SK-N-SH treated with all-trans-retinoic acid at 6 μM for 48 hours (cell line): ENCODE data around the gene DRC7.
A peak's percentile ranks its signal among the peaks of the same experiment; 100 is the strongest.

Experiments
- ATAC-seq: fragments of 200-7000 bp; cut with Tn5 transposase; 3 replicates; pipeline ENCODE4 v1.9.1; 2020; ENCODE audit warnings: mild to moderate bottlenecking, moderate library complexity
- ARNTL ChIP-seq: fragments of 450-650 bp; formaldehyde crosslinking; IDR thresholded peaks from 2 replicates; pipeline ENCODE4 v1.5.0; 2020; ENCODE audit warnings: low read depth, mild to moderate bottlenecking, moderate library complexity, borderline replicate concordance
- BACH2 ChIP-seq: fragments of 250-450 bp; sonication (Bioruptor Pico); IDR thresholded peaks from 2 replicates; pipeline ENCODE4 v1.9.0; 2021; ENCODE audit warnings: mild to moderate bottlenecking, borderline replicate concordance
- CSDC2 ChIP-seq: fragments of 250-450 bp; sonication (Bioruptor Pico); IDR thresholded peaks from 2 replicates; pipeline ENCODE4 v1.5.0; 2020; ENCODE audit warnings: mild to moderate bottlenecking, moderate library complexity
- ESRRG ChIP-seq: fragments of 250-450 bp; sonication (Bioruptor Pico); IDR thresholded peaks from 2 replicates; pipeline ENCODE4 v1.6.1; 2021; ENCODE audit warnings: mild to moderate bottlenecking
- GLIS3 ChIP-seq: fragments of 250-450 bp; sonication (Bioruptor Pico); IDR thresholded peaks from 2 replicates; pipeline ENCODE4 v1.5.0; 2020; ENCODE audit warnings: mild to moderate bottlenecking, moderate library complexity
- ISL1 ChIP-seq: fragments of 250-450 bp; sonication (Bioruptor Pico); IDR thresholded peaks from 2 replicates; pipeline ENCODE4 v2.1.2; 2022; ENCODE audit warnings: mild to moderate bottlenecking, moderate library complexity
- OSR1 ChIP-seq: fragments of 250-450 bp; sonication (Bioruptor Pico); IDR thresholded peaks from 2 replicates; pipeline ENCODE4 v1.8.0; 2022; ENCODE audit warnings: moderate library complexity, mild to moderate bottlenecking, inconsistent platforms
- PPARA ChIP-seq: fragments of 250-450 bp; sonication (Bioruptor Pico); IDR thresholded peaks from 2 replicates; pipeline ENCODE4 v1.5.0; 2020; ENCODE audit warnings: mild to moderate bottlenecking, borderline replicate concordance
- RARB ChIP-seq: fragments of 250-450 bp; sonication (Bioruptor Pico); IDR thresholded peaks from 2 replicates; pipeline ENCODE4 v1.8.0; 2021; ENCODE audit warnings: mild to moderate bottlenecking, moderate library complexity
- SNAI2 ChIP-seq: fragments of 250-450 bp; sonication (Bioruptor Pico); IDR thresholded peaks from 2 replicates; pipeline ENCODE4 v1.5.0; 2020; ENCODE audit warnings: mild to moderate bottlenecking, moderate library complexity
- TCF4 ChIP-seq: fragments of 250-450 bp; sonication (Bioruptor Pico); IDR thresholded peaks from 2 replicates; pipeline ENCODE4 v1.8.0; 2021; ENCODE audit warnings: mild to moderate bottlenecking, moderate library complexity, borderline replicate concordance
- TOX ChIP-seq: fragments of 250-450 bp; sonication (Bioruptor Pico); IDR thresholded peaks from 2 replicates; pipeline ENCODE4 v1.8.0; 2021; ENCODE audit warnings: mild to moderate bottlenecking, moderate library complexity, borderline replicate concordance
- ZC3H10 ChIP-seq: fragments of 250-450 bp; sonication (Bioruptor Pico); IDR thresholded peaks from 2 replicates; pipeline ENCODE4 v1.5.1; 2021; ENCODE audit warnings: mild to moderate bottlenecking, moderate library complexity
- ZFP3 ChIP-seq: fragments of 250-450 bp; sonication (Bioruptor Pico); IDR thresholded peaks from 2 replicates; pipeline ENCODE4 v1.5.0; 2020; ENCODE audit warnings: mild to moderate bottlenecking, moderate library complexity
- ZFP30 ChIP-seq: fragments of 450-650 bp; formaldehyde crosslinking; IDR thresholded peaks from 2 replicates; pipeline ENCODE4 v1.5.0; 2022; ENCODE audit warnings: mild to moderate bottlenecking, moderate library complexity
- ZNF565 ChIP-seq: fragments of 450-650 bp; formaldehyde crosslinking; conservative IDR thresholded peaks from 2 replicates; pipeline ENCODE4 v1.5.0; 2020; ENCODE audit warnings: low read depth, mild to moderate bottlenecking, moderate library complexity
- ZNF70 ChIP-seq: fragments of 450-650 bp; formaldehyde crosslinking; IDR thresholded peaks from 2 replicates; pipeline ENCODE4 v1.5.0; 2020; ENCODE audit warnings: mild to moderate bottlenecking, moderate library complexity
- ZNF8 ChIP-seq: fragments of 450-650 bp; formaldehyde crosslinking; IDR thresholded peaks from 2 replicates; pipeline ENCODE4 v1.5.0; 2020; ENCODE audit warnings: mild to moderate bottlenecking, moderate library complexity
- TF ChIP-seq, protein P1 (sequence below): fragments of 250-450 bp; sonication (Bioruptor Pico); IDR thresholded peaks from 2 replicates; pipeline ENCODE4 v1.5.1; 2020; ENCODE audit warnings: low read depth, mild to moderate bottlenecking, moderate library complexity
- TF ChIP-seq, protein P2 (sequence below): fragments of 250-450 bp; sonication (Bioruptor Pico); IDR thresholded peaks from 2 replicates; pipeline ENCODE4 v1.8.0; 2021; ENCODE audit warnings: low read depth, mild to moderate bottlenecking, moderate library complexity, borderline replicate concordance
- TF ChIP-seq, protein P3 (sequence below): fragments of 250-450 bp; sonication (Bioruptor Pico); IDR thresholded peaks from 2 replicates; pipeline ENCODE4 v1.5.1; 2021; ENCODE audit warnings: mild to moderate bottlenecking, moderate library complexity
- TF ChIP-seq, protein P4 (sequence below): fragments of 250-450 bp; sonication (Bioruptor Pico); IDR thresholded peaks from 2 replicates; pipeline ENCODE4 v1.8.0; 2020; ENCODE audit warnings: mild to moderate bottlenecking, moderate library complexity, borderline replicate concordance
- TF ChIP-seq, protein P5 (sequence below): fragments of 250-450 bp; sonication (Bioruptor Pico); IDR thresholded peaks from 2 replicates; pipeline ENCODE4 v1.5.0; 2020; ENCODE audit warnings: mild to moderate bottlenecking, moderate library complexity

DRC7 gene

DNA sequence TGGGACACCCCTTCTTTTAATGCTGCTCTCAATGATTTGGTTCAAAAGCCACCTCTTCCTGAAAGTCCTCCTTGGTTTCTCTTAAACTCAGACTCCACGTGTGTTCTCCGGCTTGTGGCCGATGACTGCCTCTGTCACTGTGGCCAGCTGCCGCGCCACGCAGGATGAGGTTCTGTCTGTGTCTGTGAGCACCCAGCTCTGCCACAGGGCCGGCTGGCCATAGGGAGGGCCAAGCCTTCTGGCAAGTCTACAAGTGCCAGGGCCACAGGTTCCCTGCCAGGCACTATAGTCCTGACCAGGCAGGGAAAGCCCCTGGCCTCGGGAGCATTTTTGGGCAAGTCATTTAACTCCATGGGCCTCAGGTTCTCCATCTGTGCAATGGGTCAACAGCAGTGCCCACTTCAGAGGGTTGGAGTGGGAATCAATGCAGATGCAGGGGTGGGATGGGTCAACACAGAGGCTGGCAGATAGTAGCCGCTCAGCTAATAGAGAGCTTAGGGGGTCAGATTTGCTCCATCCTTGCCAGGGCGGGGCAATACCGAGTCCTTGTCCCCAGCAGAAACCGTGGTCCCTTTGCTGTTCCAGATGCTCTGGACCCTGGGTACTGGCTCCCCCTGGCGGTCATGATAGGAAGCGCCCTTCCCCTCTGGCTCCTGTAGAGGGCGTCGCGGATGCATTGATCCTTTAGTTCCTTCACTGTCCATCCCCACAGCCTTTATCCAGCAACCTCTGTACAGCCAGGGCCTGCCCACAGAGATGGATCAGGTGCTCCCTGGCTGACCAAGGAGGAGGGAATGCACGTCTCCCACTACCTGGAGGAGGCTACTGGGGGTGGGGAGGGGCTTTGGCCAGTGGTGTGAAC, 45.8 kb upstream of the DRC7 start:
- peak; percentile 85 for ATAC-seq
- TF ChIP-seq ZFP3 (CRISPR knock-in tag) (no peak), ISL1 (no peak), TCF4 (CRISPR knock-in tag) (no peak), TOX (CRISPR knock-in tag) (no peak), ZNF70 (no peak), SNAI2 (CRISPR knock-in tag) (no peak), PPARA (no peak), ZNF565 (no peak), RARB (CRISPR knock-in tag) (no peak), CSDC2 (CRISPR knock-in tag) (no peak), BACH2 (CRISPR knock-in tag) (no peak), ESRRG (CRISPR knock-in tag) (no peak), ZNF8 (CRISPR knock-in tag) (no peak), ARNTL (CRISPR knock-in tag) (no peak)
- TF ChIP-seq, protein P1, sequence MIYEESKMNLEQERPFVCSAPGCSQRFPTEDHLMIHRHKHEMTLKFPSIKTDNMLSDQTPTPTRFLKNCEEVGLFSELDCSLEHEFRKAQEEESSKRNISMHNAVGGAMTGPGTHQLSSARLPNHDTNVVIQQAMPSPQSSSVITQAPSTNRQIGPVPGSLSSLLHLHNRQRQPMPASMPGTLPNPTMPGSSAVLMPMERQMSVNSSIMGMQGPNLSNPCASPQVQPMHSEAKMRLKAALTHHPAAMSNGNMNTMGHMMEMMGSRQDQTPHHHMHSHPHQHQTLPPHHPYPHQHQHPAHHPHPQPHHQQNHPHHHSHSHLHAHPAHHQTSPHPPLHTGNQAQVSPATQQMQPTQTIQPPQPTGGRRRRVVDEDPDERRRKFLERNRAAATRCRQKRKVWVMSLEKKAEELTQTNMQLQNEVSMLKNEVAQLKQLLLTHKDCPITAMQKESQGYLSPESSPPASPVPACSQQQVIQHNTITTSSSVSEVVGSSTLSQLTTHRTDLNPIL (CRISPR knock-in tag), result no peak
- TF ChIP-seq, protein P2, sequence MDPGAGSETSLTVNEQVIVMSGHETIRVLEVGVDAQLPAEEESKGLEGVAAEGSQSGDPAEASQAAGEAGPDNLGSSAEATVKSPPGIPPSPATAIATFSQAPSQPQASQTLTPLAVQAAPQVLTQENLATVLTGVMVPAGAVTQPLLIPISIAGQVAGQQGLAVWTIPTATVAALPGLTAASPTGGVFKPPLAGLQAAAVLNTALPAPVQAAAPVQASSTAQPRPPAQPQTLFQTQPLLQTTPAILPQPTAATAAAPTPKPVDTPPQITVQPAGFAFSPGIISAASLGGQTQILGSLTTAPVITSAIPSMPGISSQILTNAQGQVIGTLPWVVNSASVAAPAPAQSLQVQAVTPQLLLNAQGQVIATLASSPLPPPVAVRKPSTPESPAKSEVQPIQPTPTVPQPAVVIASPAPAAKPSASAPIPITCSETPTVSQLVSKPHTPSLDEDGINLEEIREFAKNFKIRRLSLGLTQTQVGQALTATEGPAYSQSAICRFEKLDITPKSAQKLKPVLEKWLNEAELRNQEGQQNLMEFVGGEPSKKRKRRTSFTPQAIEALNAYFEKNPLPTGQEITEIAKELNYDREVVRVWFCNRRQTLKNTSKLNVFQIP (CRISPR knock-in tag), result no peak
- TF ChIP-seq, protein P3, sequence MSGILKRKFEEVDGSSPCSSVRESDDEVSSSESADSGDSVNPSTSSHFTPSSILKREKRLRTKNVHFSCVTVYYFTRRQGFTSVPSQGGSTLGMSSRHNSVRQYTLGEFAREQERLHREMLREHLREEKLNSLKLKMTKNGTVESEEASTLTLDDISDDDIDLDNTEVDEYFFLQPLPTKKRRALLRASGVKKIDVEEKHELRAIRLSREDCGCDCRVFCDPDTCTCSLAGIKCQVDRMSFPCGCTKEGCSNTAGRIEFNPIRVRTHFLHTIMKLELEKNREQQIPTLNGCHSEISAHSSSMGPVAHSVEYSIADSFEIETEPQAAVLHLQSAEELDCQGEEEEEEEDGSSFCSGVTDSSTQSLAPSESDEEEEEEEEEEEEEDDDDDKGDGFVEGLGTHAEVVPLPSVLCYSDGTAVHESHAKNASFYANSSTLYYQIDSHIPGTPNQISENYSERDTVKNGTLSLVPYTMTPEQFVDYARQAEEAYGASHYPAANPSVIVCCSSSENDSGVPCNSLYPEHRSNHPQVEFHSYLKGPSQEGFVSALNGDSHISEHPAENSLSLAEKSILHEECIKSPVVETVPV (CRISPR knock-in tag), result no peak
- TF ChIP-seq, protein P4, sequence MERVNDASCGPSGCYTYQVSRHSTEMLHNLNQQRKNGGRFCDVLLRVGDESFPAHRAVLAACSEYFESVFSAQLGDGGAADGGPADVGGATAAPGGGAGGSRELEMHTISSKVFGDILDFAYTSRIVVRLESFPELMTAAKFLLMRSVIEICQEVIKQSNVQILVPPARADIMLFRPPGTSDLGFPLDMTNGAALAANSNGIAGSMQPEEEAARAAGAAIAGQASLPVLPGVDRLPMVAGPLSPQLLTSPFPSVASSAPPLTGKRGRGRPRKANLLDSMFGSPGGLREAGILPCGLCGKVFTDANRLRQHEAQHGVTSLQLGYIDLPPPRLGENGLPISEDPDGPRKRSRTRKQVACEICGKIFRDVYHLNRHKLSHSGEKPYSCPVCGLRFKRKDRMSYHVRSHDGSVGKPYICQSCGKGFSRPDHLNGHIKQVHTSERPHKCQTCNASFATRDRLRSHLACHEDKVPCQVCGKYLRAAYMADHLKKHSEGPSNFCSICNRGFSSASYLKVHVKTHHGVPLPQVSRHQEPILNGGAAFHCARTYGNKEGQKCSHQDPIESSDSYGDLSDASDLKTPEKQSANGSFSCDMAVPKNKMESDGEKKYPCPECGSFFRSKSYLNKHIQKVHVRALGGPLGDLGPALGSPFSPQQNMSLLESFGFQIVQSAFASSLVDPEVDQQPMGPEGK (CRISPR knock-in tag), result no peak
- TF ChIP-seq, protein P5, sequence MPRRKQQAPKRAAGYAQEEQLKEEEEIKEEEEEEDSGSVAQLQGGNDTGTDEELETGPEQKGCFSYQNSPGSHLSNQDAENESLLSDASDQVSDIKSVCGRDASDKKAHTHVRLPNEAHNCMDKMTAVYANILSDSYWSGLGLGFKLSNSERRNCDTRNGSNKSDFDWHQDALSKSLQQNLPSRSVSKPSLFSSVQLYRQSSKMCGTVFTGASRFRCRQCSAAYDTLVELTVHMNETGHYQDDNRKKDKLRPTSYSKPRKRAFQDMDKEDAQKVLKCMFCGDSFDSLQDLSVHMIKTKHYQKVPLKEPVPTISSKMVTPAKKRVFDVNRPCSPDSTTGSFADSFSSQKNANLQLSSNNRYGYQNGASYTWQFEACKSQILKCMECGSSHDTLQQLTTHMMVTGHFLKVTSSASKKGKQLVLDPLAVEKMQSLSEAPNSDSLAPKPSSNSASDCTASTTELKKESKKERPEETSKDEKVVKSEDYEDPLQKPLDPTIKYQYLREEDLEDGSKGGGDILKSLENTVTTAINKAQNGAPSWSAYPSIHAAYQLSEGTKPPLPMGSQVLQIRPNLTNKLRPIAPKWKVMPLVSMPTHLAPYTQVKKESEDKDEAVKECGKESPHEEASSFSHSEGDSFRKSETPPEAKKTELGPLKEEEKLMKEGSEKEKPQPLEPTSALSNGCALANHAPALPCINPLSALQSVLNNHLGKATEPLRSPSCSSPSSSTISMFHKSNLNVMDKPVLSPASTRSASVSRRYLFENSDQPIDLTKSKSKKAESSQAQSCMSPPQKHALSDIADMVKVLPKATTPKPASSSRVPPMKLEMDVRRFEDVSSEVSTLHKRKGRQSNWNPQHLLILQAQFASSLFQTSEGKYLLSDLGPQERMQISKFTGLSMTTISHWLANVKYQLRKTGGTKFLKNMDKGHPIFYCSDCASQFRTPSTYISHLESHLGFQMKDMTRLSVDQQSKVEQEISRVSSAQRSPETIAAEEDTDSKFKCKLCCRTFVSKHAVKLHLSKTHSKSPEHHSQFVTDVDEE (CRISPR knock-in tag), result no peak

DNA sequence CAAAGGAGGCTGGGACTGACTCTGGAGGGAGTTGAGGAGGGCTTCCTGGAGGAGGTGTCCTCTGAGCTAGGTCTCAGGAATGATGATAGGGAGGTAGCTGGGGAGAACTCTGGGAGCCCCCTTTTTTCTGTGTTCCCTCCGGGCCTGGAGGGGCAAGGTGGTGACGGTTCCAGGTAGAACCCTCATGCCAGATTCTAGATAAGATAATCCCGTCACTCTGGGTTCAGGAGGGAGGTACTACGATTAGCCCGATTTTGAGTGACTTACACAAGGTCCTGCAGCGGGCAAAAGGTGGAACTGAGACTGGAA, 45.2 kb upstream of the DRC7 start:
- no peak for ATAC-seq
- TF ChIP-seq OSR1 (CRISPR knock-in tag) (no peak), PPARA (no peak), ZC3H10 (CRISPR knock-in tag) (no peak), ZFP30 (no peak), SNAI2 (CRISPR knock-in tag) (no peak), ARNTL (CRISPR knock-in tag) (no peak), ZNF565 (no peak), ZNF70 (no peak), ZFP3 (CRISPR knock-in tag) (no peak), ZNF8 (CRISPR knock-in tag) (no peak), GLIS3 (no peak), BACH2 (CRISPR knock-in tag) (no peak), TCF4 (CRISPR knock-in tag) (no peak), ESRRG (CRISPR knock-in tag) (no peak), RARB (CRISPR knock-in tag) (no peak)
- TF ChIP-seq, protein P2 (CRISPR knock-in tag), result no peak
- TF ChIP-seq, protein P5 (CRISPR knock-in tag), result no peak
- TF ChIP-seq, protein P1 (CRISPR knock-in tag), result no peak
